GM12801 (cell line): ENCODE measurements around the gene CHMP4B.

ENCODE experiments used
- CTCF ChIP-seq: IDR thresholded peaks from one replicate; pipeline ENCODE4 v1.5.1; 2011; ENCODE audit warnings: control low read depth; ENCODE audit not compliant: insufficient read length; ENCODE audit errors: extremely low read depth

Gene CHMP4B

GRCh38 chr20:33843050-33843449 lies 31.9 kb downstream of the CHMP4B start:
- TF ChIP-seq CTCF = no peak

GRCh38 chr20:33843854-33844253 lies 32.7 kb downstream of the CHMP4B start:
- TF ChIP-seq CTCF = no peak

GRCh38 chr20:33846291-33846935 lies 35.3 kb downstream of the CHMP4B start:
- TF ChIP-seq CTCF = no peak

GRCh38 chr20:33847006-33847405 lies 35.9 kb downstream of the CHMP4B start:
- TF ChIP-seq CTCF = no peak

- no peak for TF ChIP-seq CTCF
Observed at GRCh38 chr20:33848391-33848790, 37.2 kb downstream of the CHMP4B start.

- no peak for TF ChIP-seq CTCF
Observed at GRCh38 chr20:33850159-33850558, 39.0 kb downstream of the CHMP4B start.

- TF ChIP-seq CTCF = no peak
Observed at GRCh38 chr20:33851842-33852466, 40.8 kb downstream of the CHMP4B start.
